Sigmoid colon (tissue), 4 donors: ENCODE results near the gene FOXP1.

ENCODE experiments used
- POLR2A ChIP-seq, 2 donors: fragments of 450-650 bp; IDR thresholded peaks; one replicate each; pipeline ENCODE4 v1.6.1; 2016; ENCODE audit warnings: antibody characterized with exemption in 2 of 2, mild to moderate bottlenecking in 2 of 2, moderate library complexity in 2 of 2
- POLR2AphosphoS5 ChIP-seq, 4 donors: sonication (generic); formaldehyde crosslinking; IDR thresholded peaks; one replicate each; pipeline ENCODE4 v1.6.1; 2017; ENCODE audit warnings: antibody characterized with exemption in 4 of 4

DNA sequence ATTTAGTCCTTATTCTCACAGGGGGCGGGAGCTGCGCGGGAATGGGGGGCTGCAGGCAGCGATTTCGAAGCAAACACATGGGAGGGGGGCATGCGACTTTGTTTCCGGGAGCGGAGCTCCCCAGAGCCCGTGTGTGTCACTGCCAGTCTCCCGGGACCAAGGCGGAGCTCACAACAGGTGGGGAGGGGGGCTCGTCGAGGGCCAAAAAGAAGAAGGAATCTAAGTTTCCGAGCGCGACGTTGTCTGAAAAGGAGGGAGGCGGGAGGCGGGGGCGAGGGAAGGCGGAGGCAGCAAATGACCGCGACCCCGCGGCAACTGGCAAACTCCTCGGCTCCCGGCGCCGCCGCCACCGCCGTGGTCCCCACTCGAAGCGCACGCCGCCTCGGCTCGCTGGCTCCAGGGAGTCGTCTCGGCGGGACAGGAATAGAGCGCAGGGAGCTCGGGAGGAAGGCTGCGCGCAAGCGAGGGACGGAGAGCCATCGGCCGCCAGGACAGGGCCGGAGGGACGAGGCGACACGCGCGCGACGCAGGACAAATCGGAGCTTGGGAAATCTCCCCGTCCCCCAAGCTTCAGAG is 1.4 kb downstream of the FOXP1 start:
- TF ChIP-seq POLR2A (IDR thresholded peaks at IDR 0.05) (no peak), POLR2AphosphoS5 (IDR thresholded peaks at IDR 0.05) (peak in 3 of 4 donors; percentile 20 to 58 (median 30))
